BE2C (cell line): ENCODE data around the gene SIRPG.

Experiments used
- DNase-seq: peaks from one replicate; pipeline ENCODE4 v3.0.0-alpha.2; 2020
- H3K27me3 ChIP-seq: fragments of 250-450 bp; sonication (Bioruptor Pico); 2 replicates; pipeline ENCODE4 v1.5.1; 2020; ENCODE audit warnings: mild to moderate bottlenecking
- H3K36me3 ChIP-seq: fragments of 250-450 bp; sonication (Bioruptor Pico); 2 replicates; pipeline ENCODE4 v1.5.1; 2020; ENCODE audit warnings: mild to moderate bottlenecking
- H3K4me1 ChIP-seq: fragments of 250-450 bp; sonication (Bioruptor Pico); 2 replicates; pipeline ENCODE4 v1.5.1; 2020
- H3K4me3 ChIP-seq: 2 replicates; pipeline ENCODE4 v1.5.1; 2011; ENCODE audit warnings: low read depth, low read length
- H3K9me3 ChIP-seq: fragments of 250-450 bp; sonication (Bioruptor Pico); 2 replicates; pipeline ENCODE4 v1.5.1; 2020
- CTCF ChIP-seq: IDR thresholded peaks from 2 replicates; pipeline ENCODE4 v1.5.1; 2012; ENCODE audit warnings: mild to moderate bottlenecking, low read depth, low read length

Gene SIRPG

GRCh38 chr20:1687053-1687452 is 29.5 kb upstream of the SIRPG start:
- Histone ChIP-seq H3K9me3 (no peaks in the 10 kb centered on the region), H3K36me3 (no peaks in the 10 kb centered on the region), H3K4me3 (no peak overlapping the region), H3K27me3 (no peaks in the 10 kb centered on the region), H3K4me1 (no peaks in the 10 kb centered on the region)
- no peak for TF ChIP-seq CTCF
- DNase-seq = no peak

DNA sequence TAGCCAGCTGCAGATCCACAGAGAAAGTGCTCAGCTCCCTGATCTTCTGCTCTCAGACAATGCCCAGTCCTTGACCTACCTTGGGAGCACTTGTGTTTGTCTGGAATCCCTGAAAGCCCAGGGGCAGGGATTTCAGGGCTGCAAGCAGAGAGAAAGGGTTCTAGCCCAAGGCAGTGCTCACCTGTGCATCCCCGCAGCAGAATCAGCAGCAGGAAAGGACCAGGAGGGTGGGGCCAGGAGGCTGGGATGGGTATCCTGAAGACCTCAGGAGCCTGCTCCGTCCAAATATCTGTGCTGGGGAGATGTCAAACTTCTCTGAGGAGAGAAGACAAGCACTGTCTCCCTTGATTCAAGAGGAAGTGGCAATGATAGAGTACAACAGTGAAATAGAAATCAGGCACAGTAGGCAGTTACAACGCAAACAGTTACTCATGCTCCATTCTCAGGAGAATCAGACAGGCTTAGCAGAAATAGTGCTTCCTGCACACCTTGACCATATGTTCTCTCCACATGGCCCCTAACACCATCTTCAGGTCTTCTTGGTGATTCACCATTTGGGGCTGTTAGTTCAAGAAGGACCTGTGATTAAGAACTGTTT is 28.7 kb upstream of the SIRPG start:
- H3K4me1 ChIP-seq = no peaks in the 10 kb centered on the region
- no peak for DNase-seq
- H3K36me3 ChIP-seq = no peaks in the 10 kb centered on the region
- no peak overlapping the region for H3K4me3 ChIP-seq
- H3K27me3 ChIP-seq = no peaks in the 10 kb centered on the region
- TF ChIP-seq CTCF = no peak
- no peaks in the 10 kb centered on the region for H3K9me3 ChIP-seq

DNA sequence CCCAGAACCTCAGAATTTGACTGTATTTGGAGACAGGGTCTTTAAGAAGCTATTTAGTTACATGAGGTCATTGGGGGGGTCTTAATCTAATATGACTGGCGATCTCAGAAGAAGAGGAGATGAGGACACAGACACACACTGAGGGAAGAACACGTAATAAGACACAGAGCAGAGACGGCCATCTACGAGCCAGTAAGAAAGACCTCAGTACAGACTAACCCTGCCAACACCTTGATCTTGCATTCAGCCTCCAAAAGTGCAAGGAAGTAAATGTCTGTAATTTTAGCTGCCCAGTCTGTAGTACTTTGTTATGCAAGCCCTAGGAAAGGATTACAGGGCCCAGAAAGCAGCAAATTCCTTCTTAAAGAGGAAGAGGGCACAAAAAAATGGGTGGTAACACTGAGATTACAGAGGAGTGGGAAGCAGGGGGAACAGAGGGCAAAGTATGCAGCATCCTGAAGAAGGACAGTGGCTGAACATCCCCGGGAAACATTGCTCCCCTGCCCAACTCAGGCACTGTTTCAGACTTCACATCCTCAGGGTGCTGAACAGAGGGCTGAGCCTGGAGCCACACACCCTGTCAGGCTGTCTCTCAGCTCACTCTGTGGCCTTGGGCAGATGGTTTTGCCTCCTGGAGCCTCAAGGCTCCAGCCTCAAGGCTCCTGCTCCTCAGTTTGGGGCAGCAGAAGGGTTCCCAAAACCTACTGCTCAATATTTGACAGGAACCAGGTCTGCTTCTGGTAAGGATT is 27.9 kb upstream of the SIRPG start:
- Histone ChIP-seq H3K4me1 (no peaks in the 10 kb centered on the region), H3K36me3 (no peaks in the 10 kb centered on the region), H3K9me3 (no peaks in the 10 kb centered on the region), H3K4me3 (no peak overlapping the region), H3K27me3 (no peaks in the 10 kb centered on the region)
- no peak for DNase-seq
- TF ChIP-seq CTCF = no peak

GRCh38 chr20:1684872-1685271 is 27.3 kb upstream of the SIRPG start:
- no peaks in the 10 kb centered on the region for H3K9me3 ChIP-seq
- H3K27me3 ChIP-seq = no peaks in the 10 kb centered on the region
- no peaks in the 10 kb centered on the region for H3K4me1 ChIP-seq
- no peak overlapping the region for H3K4me3 ChIP-seq
- no peak for TF ChIP-seq CTCF
- DNase-seq = no peak
- H3K36me3 ChIP-seq = no peaks in the 10 kb centered on the region

GRCh38 chr20:1676650-1677049 is 19.1 kb upstream of the SIRPG start:
- no peak for TF ChIP-seq CTCF
- H3K36me3 ChIP-seq = no peaks in the 10 kb centered on the region
- no peak for DNase-seq
- no peaks in the 10 kb centered on the region for H3K9me3 ChIP-seq
- no peak overlapping the region for H3K4me3 ChIP-seq
- no peaks in the 10 kb centered on the region for H3K4me1 ChIP-seq
- H3K27me3 ChIP-seq = no peaks in the 10 kb centered on the region

DNA sequence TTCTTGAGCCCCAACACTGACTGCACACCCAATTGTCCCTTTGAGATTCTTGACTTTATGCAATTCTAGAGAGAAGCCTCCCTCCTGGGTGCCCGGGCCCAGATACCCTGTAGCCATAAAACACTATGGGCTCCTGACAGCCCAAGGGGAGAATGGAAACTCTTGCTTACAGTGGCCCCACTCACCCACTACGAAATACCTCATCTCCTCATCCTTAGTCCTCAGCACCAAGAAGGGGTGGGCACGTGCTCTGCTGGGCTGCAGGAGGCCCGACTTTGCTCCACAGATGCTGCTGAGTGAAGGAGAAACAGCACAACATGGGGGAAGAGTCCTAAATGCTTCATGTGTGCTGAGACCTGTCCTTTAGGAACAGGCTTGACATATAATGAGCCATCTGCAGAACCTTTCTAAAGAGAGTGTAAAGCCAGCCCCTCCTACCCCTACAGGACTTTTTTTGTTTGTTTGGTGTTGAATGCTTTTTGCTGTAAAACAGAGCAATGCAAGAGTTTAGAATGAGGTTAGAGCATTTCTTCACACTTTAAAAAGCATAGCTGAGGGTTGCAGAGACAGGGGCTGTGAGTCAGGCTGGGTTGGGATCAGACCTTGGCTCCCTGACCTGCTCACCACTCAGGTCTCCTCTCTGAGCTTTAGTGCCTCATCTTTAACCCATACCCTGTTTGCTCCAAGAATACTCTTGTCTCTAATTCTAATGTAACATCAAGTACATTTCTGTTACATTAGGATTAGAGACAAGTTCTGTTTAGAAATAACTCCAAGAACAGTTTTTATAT is 17.6 kb upstream of the SIRPG start:
- no peaks in the 10 kb centered on the region for H3K27me3 ChIP-seq
- H3K9me3 ChIP-seq = no peaks in the 10 kb centered on the region
- no peaks in the 10 kb centered on the region for H3K4me1 ChIP-seq
- no peak for DNase-seq
- H3K36me3 ChIP-seq = no peaks in the 10 kb centered on the region
- no peak for TF ChIP-seq CTCF
- H3K4me3 ChIP-seq = no peak overlapping the region
